OCI-LY7 (cell line): Measurements from ENCODE around the gene IDI1.

Source experiments
- EZH2phosphoT487 ChIP-seq: fragments of 200-600 bp; sonication (generic); IDR thresholded peaks from 2 replicates; pipeline ENCODE4 v1.6.1; 2018; ENCODE audit warnings: low read depth, borderline replicate concordance, mild to moderate bottlenecking, mixed run types, antibody characterized with exemption, low read length, moderate library complexity, mixed read lengths
- TF ChIP-seq, protein P1 (sequence below): fragments of 200-600 bp; sonication (generic); conservative IDR thresholded peaks from 2 replicates; pipeline ENCODE4 v1.5.1; 2014; ENCODE audit warnings: mild to moderate bottlenecking, antibody characterized with exemption, low read length, moderate library complexity, mixed read lengths

GRCh38 chr10:1048732-1049424 lies at the start of gene IDI1:
- TF ChIP-seq, protein P1, sequence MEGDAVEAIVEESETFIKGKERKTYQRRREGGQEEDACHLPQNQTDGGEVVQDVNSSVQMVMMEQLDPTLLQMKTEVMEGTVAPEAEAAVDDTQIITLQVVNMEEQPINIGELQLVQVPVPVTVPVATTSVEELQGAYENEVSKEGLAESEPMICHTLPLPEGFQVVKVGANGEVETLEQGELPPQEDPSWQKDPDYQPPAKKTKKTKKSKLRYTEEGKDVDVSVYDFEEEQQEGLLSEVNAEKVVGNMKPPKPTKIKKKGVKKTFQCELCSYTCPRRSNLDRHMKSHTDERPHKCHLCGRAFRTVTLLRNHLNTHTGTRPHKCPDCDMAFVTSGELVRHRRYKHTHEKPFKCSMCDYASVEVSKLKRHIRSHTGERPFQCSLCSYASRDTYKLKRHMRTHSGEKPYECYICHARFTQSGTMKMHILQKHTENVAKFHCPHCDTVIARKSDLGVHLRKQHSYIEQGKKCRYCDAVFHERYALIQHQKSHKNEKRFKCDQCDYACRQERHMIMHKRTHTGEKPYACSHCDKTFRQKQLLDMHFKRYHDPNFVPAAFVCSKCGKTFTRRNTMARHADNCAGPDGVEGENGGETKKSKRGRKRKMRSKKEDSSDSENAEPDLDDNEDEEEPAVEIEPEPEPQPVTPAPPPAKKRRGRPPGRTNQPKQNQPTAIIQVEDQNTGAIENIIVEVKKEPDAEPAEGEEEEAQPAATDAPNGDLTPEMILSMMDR: no peak
- no peak for TF ChIP-seq EZH2phosphoT487
